Neural progenitor cell (in vitro differentiated cells): ENCODE results near the gene PCK1. TPM values are rescaled to one million over a fixed set of nuclear protein-coding genes. Genes with fewer than 3 reads are reported as not detected.

ENCODE experiments used
- DNase-seq: peaks from one replicate; pipeline ENCODE4 v3.0.0-alpha.2; 2016; ENCODE audit warnings: low spot score
- H2AFZ ChIP-seq: fragments of 200-600 bp; sonication (generic); replicated peaks from 2 replicates; pipeline ENCODE4 v1.6.1; 2016; ENCODE audit warnings: antibody characterized with exemption
- H3F3A ChIP-seq: fragments of 200-600 bp; sonication (generic); 2 replicates; pipeline ENCODE4 v1.6.1; 2016; ENCODE audit warnings: antibody characterized with exemption, low read depth
- H3K27ac ChIP-seq: fragments of 200-600 bp; sonication (generic); 2 replicates; pipeline ENCODE4 v1.5.1; 2016; ENCODE audit warnings: mild to moderate bottlenecking
- H3K27me3 ChIP-seq: fragments of 200-600 bp; sonication (generic); 2 replicates; pipeline ENCODE4 v1.6.1; 2016; ENCODE audit warnings: mild to moderate bottlenecking, moderate library complexity
- H3K36me3 ChIP-seq: fragments of 200-600 bp; sonication (generic); 2 replicates; pipeline ENCODE4 v1.5.1; 2016
- H3K4me1 ChIP-seq: fragments of 200-600 bp; sonication (generic); 2 replicates; pipeline ENCODE4 v1.6.1; 2016; ENCODE audit warnings: mixed run types
- H3K4me2 ChIP-seq: fragments of 200-600 bp; sonication (generic); 2 replicates; pipeline ENCODE4 v1.6.1; 2016
- H3K4me3 ChIP-seq: fragments of 200-600 bp; sonication (generic); 2 replicates; pipeline ENCODE4 v1.5.1; 2016
- H3K79me2 ChIP-seq: fragments of 200-600 bp; sonication (generic); 2 replicates; pipeline ENCODE4 v1.6.1; 2016; ENCODE audit warnings: low read depth
- H3K9ac ChIP-seq: fragments of 200-600 bp; sonication (generic); 2 replicates; pipeline ENCODE4 v1.6.1; 2016
- H3K9me3 ChIP-seq: fragments of 200-600 bp; sonication (generic); 2 replicates; pipeline ENCODE4 v1.5.1; 2016; ENCODE audit warnings: low read depth
- H4K20me1 ChIP-seq: fragments of 200-600 bp; sonication (generic); 2 replicates; pipeline ENCODE4 v1.6.1; 2016; ENCODE audit warnings: low read depth
- H3K27ac Mint-ChIP-seq: 3 replicates; pipeline ENCODE4 v1.8.0; 2021; ENCODE audit warnings: mixed read lengths
- H3K27me3 Mint-ChIP-seq: 2 replicates; pipeline ENCODE4 v1.8.0; 2022; ENCODE audit warnings: low read depth, mild to moderate bottlenecking, inconsistent platforms, moderate library complexity, mixed read lengths; ENCODE audit not compliant: insufficient read depth
- H3K36me3 Mint-ChIP-seq: 3 replicates; pipeline ENCODE4 v1.8.0; 2021; ENCODE audit warnings: mixed read lengths
- H3K4me1 Mint-ChIP-seq: 3 replicates; pipeline ENCODE4 v1.8.0; 2021; ENCODE audit warnings: mixed read lengths
- H3K4me3 Mint-ChIP-seq: 3 replicates; pipeline ENCODE4 v1.8.0; 2021; ENCODE audit warnings: mild to moderate bottlenecking, moderate library complexity, mixed read lengths
- H3K9me3 Mint-ChIP-seq: 3 replicates; pipeline ENCODE4 v1.8.0; 2020; ENCODE audit warnings: mixed read lengths
- EZH2 ChIP-seq: fragments of 200-600 bp; sonication (generic); IDR thresholded peaks from 2 replicates; pipeline ENCODE4 v1.6.1; 2017; ENCODE audit warnings: antibody characterized with exemption, mild to moderate bottlenecking, moderate library complexity
- EZH2phosphoT487 ChIP-seq: fragments of 200-600 bp; sonication (generic); IDR thresholded peaks from 2 replicates; pipeline ENCODE4 v1.6.1; 2017; ENCODE audit warnings: antibody characterized with exemption
- total RNA-seq: library from RNA; depleted of rRNA; stranded (reverse); fragments of >200 nt; gene quantifications from 2 replicates; pipeline ENCODE4 v1.2.3, GENCODE V29; 2015; ENCODE audit warnings: low replicate concordance
- TF ChIP-seq, protein P1 (sequence below): fragments of 200-600 bp; sonication (generic); IDR thresholded peaks from 2 replicates; pipeline ENCODE4 v1.5.1; 2017; ENCODE audit warnings: antibody characterized with exemption, mild to moderate bottlenecking

Gene PCK1
- total RNA-seq, 1 donor from 2014 or later: not detected

DNA sequence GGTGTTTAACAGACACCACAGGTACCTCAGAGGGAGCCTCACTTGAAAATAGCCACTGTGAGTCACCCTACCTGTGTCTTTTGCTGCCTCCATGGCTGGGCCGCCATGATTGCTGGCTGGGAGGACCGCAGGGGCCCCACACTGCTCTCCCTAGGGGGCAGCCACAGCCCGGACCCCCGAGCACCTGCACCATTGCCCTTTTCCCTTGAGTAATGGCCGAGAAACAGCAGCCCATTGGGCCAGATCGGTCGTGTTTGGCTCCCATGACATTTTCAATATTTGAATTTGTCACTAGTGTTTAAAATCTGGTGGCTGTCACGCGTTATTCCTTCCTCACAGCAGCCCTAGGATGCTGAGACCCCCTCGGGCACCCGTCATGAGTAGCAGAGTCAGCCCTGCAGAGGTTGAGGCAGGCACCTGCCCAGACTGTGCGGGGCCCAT lies 52.6 kb downstream of the PCK1 start:
- peaks cover 3% of the 10 kb centered on the region for H3K27me3 Mint-ChIP-seq

DNA sequence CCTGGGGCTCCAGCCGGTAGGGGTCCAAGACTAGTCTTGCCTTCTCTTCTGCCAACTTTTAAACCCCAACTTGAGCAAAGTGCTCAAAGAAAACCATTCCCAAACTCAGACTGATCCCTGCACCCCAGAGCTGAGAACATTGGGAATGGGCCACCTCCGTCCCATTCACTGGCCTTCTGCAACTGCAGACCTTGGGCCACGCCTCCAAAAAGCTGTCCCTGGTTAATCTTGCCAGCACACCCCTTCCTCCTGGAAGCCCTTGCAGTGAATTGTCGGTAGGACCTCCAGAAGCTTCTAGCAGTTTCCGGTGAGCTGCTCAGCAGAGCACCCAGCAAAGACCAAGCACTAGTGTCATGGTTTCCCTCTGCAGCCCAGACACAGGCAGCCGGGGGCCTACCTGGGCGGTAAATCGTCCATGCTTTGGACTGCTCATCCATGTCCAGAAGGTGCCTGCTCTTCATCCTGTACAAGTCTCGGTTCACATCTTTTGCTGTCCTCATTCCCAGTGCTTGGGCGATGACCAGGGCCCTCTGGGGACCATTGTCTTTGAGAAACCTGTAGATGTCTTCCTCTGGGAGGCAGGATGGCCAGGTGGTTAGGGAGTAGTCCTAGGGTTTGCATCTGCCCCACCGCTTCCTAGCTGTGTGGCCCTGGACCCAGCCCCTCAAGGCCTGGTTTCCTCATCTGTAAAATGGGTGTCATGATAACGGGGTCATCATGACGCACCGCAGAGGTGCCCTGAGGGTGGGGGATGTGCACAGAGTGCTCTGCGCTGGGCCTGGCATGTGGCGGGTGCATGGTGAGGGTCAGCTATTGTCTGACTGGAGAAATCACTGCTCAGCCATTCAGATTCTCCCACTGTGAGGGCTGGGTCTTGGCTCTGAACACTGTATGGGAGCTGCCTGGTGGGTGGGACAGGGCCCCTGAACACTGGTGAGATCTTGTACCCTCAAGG lies 53.9 kb downstream of the PCK1 start:
- no peaks in the 10 kb centered on the region for H3K4me1 ChIP-seq
- no peaks in the 10 kb centered on the region for H3F3A ChIP-seq
- H3K9me3 ChIP-seq: no peaks in the 10 kb centered on the region
- no peak overlapping the region for H3K4me3 Mint-ChIP-seq
- H3K4me2 ChIP-seq: no peak overlapping the region
- H3K79me2 ChIP-seq: no peaks in the 10 kb centered on the region
- no peaks in the 10 kb centered on the region for H3K9me3 Mint-ChIP-seq
- H3K36me3 Mint-ChIP-seq: no peaks in the 10 kb centered on the region
- H4K20me1 ChIP-seq: no peaks in the 10 kb centered on the region
- peaks cover 3% of the 10 kb centered on the region for H3K27me3 Mint-ChIP-seq
- no peaks in the 10 kb centered on the region for H3K36me3 ChIP-seq
- no peaks in the 10 kb centered on the region for H3K27me3 ChIP-seq
- H2AFZ ChIP-seq: no peak overlapping the region
- H3K9ac ChIP-seq: no peak overlapping the region
- peaks cover 9% of the 10 kb centered on the region for H3K4me1 Mint-ChIP-seq
- no peak overlapping the region for H3K27ac Mint-ChIP-seq
- TF ChIP-seq, protein P1, sequence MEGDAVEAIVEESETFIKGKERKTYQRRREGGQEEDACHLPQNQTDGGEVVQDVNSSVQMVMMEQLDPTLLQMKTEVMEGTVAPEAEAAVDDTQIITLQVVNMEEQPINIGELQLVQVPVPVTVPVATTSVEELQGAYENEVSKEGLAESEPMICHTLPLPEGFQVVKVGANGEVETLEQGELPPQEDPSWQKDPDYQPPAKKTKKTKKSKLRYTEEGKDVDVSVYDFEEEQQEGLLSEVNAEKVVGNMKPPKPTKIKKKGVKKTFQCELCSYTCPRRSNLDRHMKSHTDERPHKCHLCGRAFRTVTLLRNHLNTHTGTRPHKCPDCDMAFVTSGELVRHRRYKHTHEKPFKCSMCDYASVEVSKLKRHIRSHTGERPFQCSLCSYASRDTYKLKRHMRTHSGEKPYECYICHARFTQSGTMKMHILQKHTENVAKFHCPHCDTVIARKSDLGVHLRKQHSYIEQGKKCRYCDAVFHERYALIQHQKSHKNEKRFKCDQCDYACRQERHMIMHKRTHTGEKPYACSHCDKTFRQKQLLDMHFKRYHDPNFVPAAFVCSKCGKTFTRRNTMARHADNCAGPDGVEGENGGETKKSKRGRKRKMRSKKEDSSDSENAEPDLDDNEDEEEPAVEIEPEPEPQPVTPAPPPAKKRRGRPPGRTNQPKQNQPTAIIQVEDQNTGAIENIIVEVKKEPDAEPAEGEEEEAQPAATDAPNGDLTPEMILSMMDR: no peak
- TF ChIP-seq EZH2phosphoT487 (no peak), EZH2 (no peak)
- H3K27ac ChIP-seq: no peak overlapping the region
- no peak for DNase-seq
- no peak overlapping the region for H3K4me3 ChIP-seq

More for the DNA sequence above, 52.6 kb downstream of the PCK1 start:
- Histone ChIP-seq H3K79me2 (no peaks in the 10 kb centered on the region), H3K4me3 (no peak overlapping the region), H3K4me2 (no peak overlapping the region), H3K4me1 (no peaks in the 10 kb centered on the region), H3K9me3 (no peaks in the 10 kb centered on the region), H3K27me3 (no peaks in the 10 kb centered on the region), H4K20me1 (no peaks in the 10 kb centered on the region), H3F3A (no peaks in the 10 kb centered on the region), H3K9ac (no peak overlapping the region), H3K36me3 (no peaks in the 10 kb centered on the region), H2AFZ (no peak overlapping the region), H3K27ac (no peak overlapping the region)
- Mint-ChIP-seq H3K27ac (no peak overlapping the region), H3K9me3 (no peaks in the 10 kb centered on the region), H3K4me3 (no peak overlapping the region), H3K4me1 (peaks cover 15% of the 10 kb centered on the region), H3K36me3 (no peaks in the 10 kb centered on the region)
- TF ChIP-seq EZH2phosphoT487: no peak
- no peak for DNase-seq

DNA sequence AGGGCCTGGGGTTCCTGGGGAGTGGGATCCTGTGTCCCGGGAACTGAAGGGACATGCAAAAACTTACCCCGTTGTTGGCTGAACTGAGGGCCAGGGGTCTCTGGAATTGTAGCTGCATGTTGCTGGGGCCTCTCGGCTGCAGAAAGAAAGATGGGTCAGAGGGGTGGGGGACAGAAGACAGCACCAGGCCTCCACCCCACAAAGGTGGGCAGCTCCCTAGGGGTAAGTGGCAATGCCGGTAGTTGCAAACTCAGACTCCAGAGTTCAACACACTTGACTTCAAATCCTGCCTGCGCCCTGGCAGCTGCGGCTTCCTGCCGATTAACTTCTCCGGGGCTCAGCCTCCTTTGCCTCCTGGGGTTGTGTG lies 54.5 kb downstream of the PCK1 start:
- Mint-ChIP-seq H3K9me3 (no peaks in the 10 kb centered on the region), H3K27ac (no peak overlapping the region), H3K4me3 (no peak overlapping the region), H3K4me1 (peaks cover 6% of the 10 kb centered on the region), H3K27me3 (peaks cover 5% of the 10 kb centered on the region), H3K36me3 (no peaks in the 10 kb centered on the region)
- Histone ChIP-seq H3K4me1 (no peaks in the 10 kb centered on the region), H2AFZ (no peak overlapping the region), H3K36me3 (no peaks in the 10 kb centered on the region), H3K9me3 (no peaks in the 10 kb centered on the region), H3F3A (no peaks in the 10 kb centered on the region), H3K9ac (no peak overlapping the region), H3K4me2 (no peak overlapping the region), H3K27me3 (no peaks in the 10 kb centered on the region), H3K27ac (no peak overlapping the region), H3K79me2 (no peaks in the 10 kb centered on the region), H4K20me1 (no peaks in the 10 kb centered on the region), H3K4me3 (no peak overlapping the region)
- TF ChIP-seq EZH2phosphoT487: no peak
- TF ChIP-seq EZH2: no peak
- TF ChIP-seq, protein P1: no peak
- no peak for DNase-seq
